Lower lobe of right lung (tissue), 2 donors: Measurements from ENCODE around the gene SLF1. TPM values are rescaled to one million over a fixed set of nuclear protein-coding genes. Genes with fewer than 3 reads are reported as not detected.

ENCODE experiments used
- ATAC-seq, 2 donors: fragments of 200-7000 bp; cut with Tn5 transposase; one replicate each; pipeline ENCODE4 v1.9.1; 2020 to 2022; ENCODE audit warnings: mild to moderate bottlenecking in 2 of 2, moderate library complexity in 2 of 2
- DNase-seq: peaks from one replicate; pipeline ENCODE4 v3.0.0-alpha.2; 2020
- H3K27ac ChIP-seq: fragments of 200-600 bp; one replicate; pipeline ENCODE4 v1.8.0; 2022
- H3K27me3 ChIP-seq: fragments of 200-600 bp; one replicate; pipeline ENCODE4 v1.8.0; 2022; ENCODE audit warnings: low read depth
- H3K36me3 ChIP-seq: fragments of 200-600 bp; one replicate; pipeline ENCODE4 v1.8.0; 2022; ENCODE audit warnings: mild to moderate bottlenecking
- H3K4me1 ChIP-seq: fragments of 200-600 bp; one replicate; pipeline ENCODE4 v1.8.0; 2022
- H3K4me3 ChIP-seq: fragments of 200-600 bp; one replicate; pipeline ENCODE4 v1.8.0; 2022; ENCODE audit warnings: mild to moderate bottlenecking
- H3K9me3 ChIP-seq: fragments of 200-600 bp; one replicate; pipeline ENCODE4 v1.8.0; 2022
- CTCF ChIP-seq: fragments of 200-600 bp; IDR thresholded peaks from one replicate; pipeline ENCODE4 v1.8.0; 2022; ENCODE audit warnings: antibody characterized with exemption, mild to moderate bottlenecking
- intact Hi-C: fragments of 100-400 bp; cut with DNase I; formaldehyde crosslinking; loops from one replicate; pipeline ENCODE4 v1.11.0; 2022
- total RNA-seq: library from RNA; stranded (reverse); fragmentation: NEBNext Ultra II Directional; extraction: Animal tissue kit (Norgen Biotek cat#: 25700); gene quantifications from one replicate; pipeline ENCODE4 v1.2.1, GENCODE V29; 2021
- donor health status: DM: no; HTN: yes; CAD: no; lungs with severe emphysema.

The SLF1 gene
- total RNA-seq, 1 donor from 2014 or later, result 6.1 TPM

GRCh38 chr5:94691949-94692348 is 73.5 kb downstream of the SLF1 start:
- Histone ChIP-seq H3K4me1 (peaks cover 6% of the 10 kb centered on the region), H3K27me3 (no peaks in the 10 kb centered on the region), H3K9me3 (no peaks in the 10 kb centered on the region), H3K27ac (no peak overlapping the region), H3K36me3 (peaks cover 26% of the 10 kb centered on the region), H3K4me3 (no peak overlapping the region)
- DNase-seq, result no peak
- peak in 1 of 2 donors; percentile 41 for ATAC-seq
- intact Hi-C loops, result no loop called here
- no peak for TF ChIP-seq CTCF

- TF ChIP-seq CTCF, result no peak
- intact Hi-C loops, result no loop called here
Observed at GRCh38 chr5:94692581-94692980, 74.1 kb downstream of the SLF1 start.

DNA sequence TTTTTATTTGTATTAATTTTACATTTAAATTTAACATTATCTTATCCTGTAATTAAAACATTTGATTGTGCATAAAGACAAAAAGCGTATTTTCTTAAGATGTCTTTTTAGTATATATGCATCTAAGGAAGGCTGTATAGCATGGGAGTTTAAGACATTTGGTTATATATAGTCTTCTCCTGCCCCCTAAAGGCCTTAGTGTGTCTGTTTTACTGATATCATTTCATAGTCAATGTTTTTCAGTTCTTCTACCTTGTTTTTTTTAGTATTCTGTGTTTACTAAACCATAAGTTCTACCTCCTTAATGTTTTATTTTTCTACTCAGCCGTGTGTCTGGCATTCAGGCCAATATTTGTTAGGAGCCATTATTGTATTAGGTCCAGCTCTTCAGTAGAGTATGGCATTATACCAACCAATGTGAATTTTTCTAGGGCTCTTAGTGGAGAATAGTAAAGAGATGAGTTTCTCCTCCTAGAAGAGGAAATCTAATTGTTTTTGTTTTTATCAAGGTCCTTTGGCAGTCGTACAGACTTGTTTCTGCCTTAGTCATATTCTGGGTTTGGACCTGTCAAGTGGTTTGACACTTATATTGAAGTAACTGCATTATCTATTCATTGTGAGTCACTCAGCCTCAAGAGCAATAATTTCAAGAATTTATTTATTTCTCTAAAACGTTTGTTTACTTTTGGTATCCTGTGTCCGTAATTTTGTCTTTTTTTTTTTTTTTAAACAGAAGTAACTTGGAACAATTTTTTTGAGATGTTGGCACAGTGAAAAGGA is 74.8 kb downstream of the SLF1 start:
- H3K4me1 ChIP-seq, result peaks cover 6% of the 10 kb centered on the region
- H3K9me3 ChIP-seq, result no peaks in the 10 kb centered on the region
- H3K27me3 ChIP-seq, result no peaks in the 10 kb centered on the region
- peak in 1 of 2 donors; percentile 57 for ATAC-seq
- TF ChIP-seq CTCF, result peak; percentile 35
- no peak overlapping the region for H3K27ac ChIP-seq
- H3K4me3 ChIP-seq, result no peak overlapping the region
- DNase-seq, result no peak
- intact Hi-C loops, result no loop called here
- peaks cover 19% of the 10 kb centered on the region for H3K36me3 ChIP-seq

More at GRCh38 chr5:94692581-94692980, 74.1 kb downstream of the SLF1 start:
- no peaks in the 10 kb centered on the region for H3K27me3 ChIP-seq
- H3K27ac ChIP-seq, result no peak overlapping the region
- peaks cover 6% of the 10 kb centered on the region for H3K4me1 ChIP-seq
- ATAC-seq (no peak), DNase-seq (no peak)
- peaks cover 20% of the 10 kb centered on the region for H3K36me3 ChIP-seq
- no peak overlapping the region for H3K4me3 ChIP-seq
- no peaks in the 10 kb centered on the region for H3K9me3 ChIP-seq

GRCh38 chr5:94693845-94694370 is 75.4 kb downstream of the SLF1 start:
- intact Hi-C loops, result no loop called here

DNA sequence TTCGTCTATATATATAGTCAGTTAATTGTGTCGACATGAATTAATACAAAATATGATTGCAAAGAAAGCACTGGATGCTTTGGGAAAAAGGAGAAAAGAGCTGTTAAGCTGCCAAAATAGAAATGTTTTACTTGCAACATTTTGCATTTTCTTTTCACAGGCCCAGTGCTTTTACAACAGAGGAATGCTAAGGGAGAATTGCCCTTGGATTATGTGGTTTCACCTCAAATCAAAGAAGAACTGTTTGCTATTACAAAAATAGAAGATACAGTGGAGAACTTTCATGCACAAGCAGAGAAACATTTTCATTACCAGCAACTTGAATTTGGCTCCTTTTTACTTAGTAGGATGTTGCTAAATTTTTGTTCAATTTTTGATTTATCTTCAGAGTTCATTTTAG is 76.2 kb downstream of the SLF1 start:
- no peak for ATAC-seq
- DNase-seq, result no peak
- H3K4me1 ChIP-seq, result peaks cover 6% of the 10 kb centered on the region
- H3K9me3 ChIP-seq, result no peaks in the 10 kb centered on the region
- no peaks in the 10 kb centered on the region for H3K27me3 ChIP-seq
- TF ChIP-seq CTCF, result no peak
- intact Hi-C loops, result no loop called here
- no peak overlapping the region for H3K4me3 ChIP-seq
- no peak overlapping the region for H3K27ac ChIP-seq
- H3K36me3 ChIP-seq, result peaks cover 8% of the 10 kb centered on the region

More at GRCh38 chr5:94693845-94694370, 75.4 kb downstream of the SLF1 start:
- H3K27me3 ChIP-seq, result no peaks in the 10 kb centered on the region
- no peak overlapping the region for H3K27ac ChIP-seq
- peaks cover 6% of the 10 kb centered on the region for H3K4me1 ChIP-seq
- H3K9me3 ChIP-seq, result no peaks in the 10 kb centered on the region
- H3K36me3 ChIP-seq, result peaks cover 14% of the 10 kb centered on the region
- no peak for TF ChIP-seq CTCF
- no peak overlapping the region for H3K4me3 ChIP-seq
- ATAC-seq, result no peak
- DNase-seq, result no peak
